ENCODE results near the gene AUTS2. TPM values are rescaled to one million over a fixed set of nuclear protein-coding genes. Genes with fewer than 3 reads are reported as not detected.

The AUTS2 gene
- total and polyA plus RNA-seq, 2 experiments from 2014 or later = 3.0 to 4.4 TPM

GRCh38 chr7:70051726-70052125, 453.5 kb downstream of the AUTS2 start:
- TF ChIP-seq EZH2 (IDR thresholded peaks at IDR 0.05; ENCODE audit: insufficient read depth, poor library complexity, severe bottlenecking) = no peak
- no peak for TF ChIP-seq EZH2phosphoT487 (IDR thresholded peaks at IDR 0.05; ENCODE audit: insufficient read depth, low read depth)
- no peaks in the 10 kb centered on the region for H3K9me3 ChIP-seq (ENCODE audit: low read depth)
- no peak overlapping the region for H3K27ac ChIP-seq
- no peak overlapping the region for H3K4me3 ChIP-seq
- H3K9me2 ChIP-seq (ENCODE audit: insufficient read depth) = no peaks in the 10 kb centered on the region
- H3K36me3 ChIP-seq (ENCODE audit: low read depth) = no peaks in the 10 kb centered on the region
- H3K9ac ChIP-seq = no peak overlapping the region
- in situ Hi-C loops (cut with MboI) = loop anchor here (10.0 kb wide), 1 partner anchor 633 kb away; no protein-coding TSS in a partner anchor
- H3K4me2 ChIP-seq (ENCODE audit: unreplicated experiment) = no peak overlapping the region
- 95 to 96% methylated on average over 1 of the region's 1 CpG for WGBS, 2 experiments (ENCODE audit: low coverage in 1 of 2, low lambda C conversion rate in 2 of 2, missing lambda C conversion rate in 2 of 2)
- H3K4me1 ChIP-seq (ENCODE audit: insufficient read depth) = peaks cover 16% of the 10 kb centered on the region
- no peaks in the 10 kb centered on the region for H3K27me3 ChIP-seq (replicated peaks; ENCODE audit: insufficient read depth)
- no peaks in the 10 kb centered on the region for H3K79me2 ChIP-seq (ENCODE audit: insufficient read depth)
- H3F3A ChIP-seq (ENCODE audit: insufficient read depth) = no peaks in the 10 kb centered on the region
- DNase-seq = no peak
- no peaks in the 10 kb centered on the region for H4K20me1 ChIP-seq (ENCODE audit: insufficient read depth)
- no peak overlapping the region for H2AFZ ChIP-seq

- H3K27ac ChIP-seq = no peak overlapping the region
- peak; percentile 58 for DNase-seq
- H3K9me2 ChIP-seq (ENCODE audit: insufficient read depth) = no peaks in the 10 kb centered on the region
Observed at GRCh38 chr7:70052691-70053090, 454.4 kb downstream of the AUTS2 start.

GRCh38 chr7:70053421-70053820, 455.1 kb downstream of the AUTS2 start:
- no peaks in the 10 kb centered on the region for H4K20me1 ChIP-seq (ENCODE audit: insufficient read depth)
- H3K9me3 ChIP-seq (ENCODE audit: low read depth) = no peaks in the 10 kb centered on the region
- WGBS, 2 experiments (ENCODE audit: low coverage in 1 of 2, low lambda C conversion rate in 2 of 2, missing lambda C conversion rate in 2 of 2) = 77 to 79% methylated on average over 2 of the region's 2 CpGs

More at GRCh38 chr7:70052691-70053090, 454.4 kb downstream of the AUTS2 start:
- TF ChIP-seq EZH2phosphoT487 (IDR thresholded peaks at IDR 0.05; ENCODE audit: insufficient read depth, low read depth) (no peak), EZH2 (IDR thresholded peaks at IDR 0.05; ENCODE audit: insufficient read depth, poor library complexity, severe bottlenecking) (no peak)
- no peaks in the 10 kb centered on the region for H3K36me3 ChIP-seq (ENCODE audit: low read depth)
- H3K4me3 ChIP-seq = no peak overlapping the region
- H3K4me2 ChIP-seq (ENCODE audit: unreplicated experiment) = no peak overlapping the region
- H3K9me3 ChIP-seq (ENCODE audit: low read depth) = no peaks in the 10 kb centered on the region
- H4K20me1 ChIP-seq (ENCODE audit: insufficient read depth) = no peaks in the 10 kb centered on the region
- peaks cover 16% of the 10 kb centered on the region for H3K4me1 ChIP-seq (ENCODE audit: insufficient read depth)
- no peaks in the 10 kb centered on the region for H3K27me3 ChIP-seq (replicated peaks; ENCODE audit: insufficient read depth)
- H2AFZ ChIP-seq = no peak overlapping the region
- no peak overlapping the region for H3K9ac ChIP-seq
- in situ Hi-C loops (cut with MboI) = loop anchor here (10.0 kb wide), 1 partner anchor 632 kb away; no protein-coding TSS in a partner anchor
- no peaks in the 10 kb centered on the region for H3K79me2 ChIP-seq (ENCODE audit: insufficient read depth)
- H3F3A ChIP-seq (ENCODE audit: insufficient read depth) = no peaks in the 10 kb centered on the region

GRCh38 chr7:70053989-70054388, 455.7 kb downstream of the AUTS2 start:
- H2AFZ ChIP-seq = no peak overlapping the region
- H3K4me3 ChIP-seq = no peak overlapping the region
- no peaks in the 10 kb centered on the region for H3K9me3 ChIP-seq (ENCODE audit: low read depth)
- H3K36me3 ChIP-seq (ENCODE audit: low read depth) = no peaks in the 10 kb centered on the region
- no peak for DNase-seq
- H3F3A ChIP-seq (ENCODE audit: insufficient read depth) = no peaks in the 10 kb centered on the region
- in situ Hi-C loops (cut with MboI) = loop anchor here (10.0 kb wide), 1 partner anchor 631 kb away; no protein-coding TSS in a partner anchor
- TF ChIP-seq EZH2 (IDR thresholded peaks at IDR 0.05; ENCODE audit: insufficient read depth, poor library complexity, severe bottlenecking) (no peak), EZH2phosphoT487 (IDR thresholded peaks at IDR 0.05; ENCODE audit: insufficient read depth, low read depth) (no peak)
- peaks cover 16% of the 10 kb centered on the region for H3K4me1 ChIP-seq (ENCODE audit: insufficient read depth)
- no peak overlapping the region for H3K27ac ChIP-seq
- no peak overlapping the region for H3K4me2 ChIP-seq (ENCODE audit: unreplicated experiment)
- H3K79me2 ChIP-seq (ENCODE audit: insufficient read depth) = no peaks in the 10 kb centered on the region
- 89 to 92% methylated on average over 1 of the region's 1 CpG for WGBS, 2 experiments (ENCODE audit: low coverage in 1 of 2, low lambda C conversion rate in 2 of 2, missing lambda C conversion rate in 2 of 2)
- H4K20me1 ChIP-seq (ENCODE audit: insufficient read depth) = no peaks in the 10 kb centered on the region
- no peaks in the 10 kb centered on the region for H3K9me2 ChIP-seq (ENCODE audit: insufficient read depth)
- no peaks in the 10 kb centered on the region for H3K27me3 ChIP-seq (replicated peaks; ENCODE audit: insufficient read depth)
- no peak overlapping the region for H3K9ac ChIP-seq

More at GRCh38 chr7:70053421-70053820, 455.1 kb downstream of the AUTS2 start:
- H3K79me2 ChIP-seq (ENCODE audit: insufficient read depth) = no peaks in the 10 kb centered on the region
- peaks cover 16% of the 10 kb centered on the region for H3K4me1 ChIP-seq (ENCODE audit: insufficient read depth)
- no peaks in the 10 kb centered on the region for H3K36me3 ChIP-seq (ENCODE audit: low read depth)
- in situ Hi-C loops (cut with MboI) = loop anchor here (10.0 kb wide), 1 partner anchor 631 kb away; no protein-coding TSS in a partner anchor
- no peaks in the 10 kb centered on the region for H3F3A ChIP-seq (ENCODE audit: insufficient read depth)
- H3K9ac ChIP-seq = no peak overlapping the region
- no peaks in the 10 kb centered on the region for H3K9me2 ChIP-seq (ENCODE audit: insufficient read depth)
- no peak overlapping the region for H2AFZ ChIP-seq
- no peak for TF ChIP-seq EZH2phosphoT487 (IDR thresholded peaks at IDR 0.05; ENCODE audit: insufficient read depth, low read depth)
- no peak for TF ChIP-seq EZH2 (IDR thresholded peaks at IDR 0.05; ENCODE audit: insufficient read depth, poor library complexity, severe bottlenecking)
- no peak overlapping the region for H3K4me2 ChIP-seq (ENCODE audit: unreplicated experiment)
- no peak for DNase-seq
- H3K27me3 ChIP-seq (replicated peaks; ENCODE audit: insufficient read depth) = no peaks in the 10 kb centered on the region
- H3K27ac ChIP-seq = no peak overlapping the region
- H3K4me3 ChIP-seq = no peak overlapping the region

GRCh38 chr7:70056363-70056762, 458.1 kb downstream of the AUTS2 start:
- Histone ChIP-seq H3K9me3 (ENCODE audit: low read depth) (no peaks in the 10 kb centered on the region), H3K4me1 (ENCODE audit: insufficient read depth) (peaks cover 16% of the 10 kb centered on the region), H2AFZ (no peak overlapping the region), H3K27me3 (replicated peaks; ENCODE audit: insufficient read depth) (no peaks in the 10 kb centered on the region), H3K9me2 (ENCODE audit: insufficient read depth) (no peaks in the 10 kb centered on the region), H3F3A (ENCODE audit: insufficient read depth) (no peaks in the 10 kb centered on the region), H3K9ac (no peak overlapping the region), H3K27ac (no peak overlapping the region), H4K20me1 (ENCODE audit: insufficient read depth) (no peaks in the 10 kb centered on the region), H3K36me3 (ENCODE audit: low read depth) (no peaks in the 10 kb centered on the region), H3K4me3 (no peak overlapping the region), H3K4me2 (ENCODE audit: unreplicated experiment) (no peak overlapping the region), H3K79me2 (ENCODE audit: insufficient read depth) (no peaks in the 10 kb centered on the region)
- no peak for TF ChIP-seq EZH2phosphoT487 (IDR thresholded peaks at IDR 0.05; ENCODE audit: insufficient read depth, low read depth)
- no peak for TF ChIP-seq EZH2 (IDR thresholded peaks at IDR 0.05; ENCODE audit: insufficient read depth, poor library complexity, severe bottlenecking)
- in situ Hi-C loops (cut with MboI) = loop anchor here (10.0 kb wide), 1 partner anchor 628 kb away; no protein-coding TSS in a partner anchor
- 50 to 85% methylated on average over 1 of the region's 1 CpG for WGBS, 2 experiments (ENCODE audit: low coverage in 1 of 2, low lambda C conversion rate in 2 of 2, missing lambda C conversion rate in 2 of 2)
- DNase-seq = no peak

Measured in GM23248 (cell line).